HepG2 (cell line): ENCODE measurements around the gene CACNA1C. TPM values are rescaled to one million over a fixed set of nuclear protein-coding genes. Genes with fewer than 3 reads are reported as not detected.

Experiments
- AHDC1 ChIP-seq: sonication (generic); formaldehyde crosslinking; IDR thresholded peaks from 2 replicates; pipeline ENCODE4 v1.5.1; 2020; ENCODE audit warnings: mild to moderate bottlenecking, missing genetic modification reagents, borderline replicate concordance
- ELF3 ChIP-seq: IDR thresholded peaks from 2 replicates; pipeline ENCODE4 v1.6.1; 2016; ENCODE audit warnings: missing genetic modification reagents, missing compliant biosample characterization
- EP300 ChIP-seq, 3 experiments: sonication (generic) in 1 of 3; formaldehyde crosslinking in 1 of 3; IDR thresholded peaks; 2 replicates each; pipeline versions ENCODE4 v1.5.1 to v1.6.1; 2011 to 2020; ENCODE audit warnings: low read depth in 2 of 3, low read length in 2 of 3, borderline replicate concordance in 1 of 3, improper control_type of control experiment in 1 of 3, mild to moderate bottlenecking in 1 of 3, missing genetic modification reagents in 1 of 3, moderate library complexity in 1 of 3
- FOXA1 ChIP-seq, 2 experiments: fragments of 450-650 bp in 1 of 2; sonication (generic) in 1 of 2; formaldehyde crosslinking in 1 of 2; IDR thresholded peaks; 2 replicates each; pipeline versions ENCODE4 v1.4.0 to v1.6.1; 2016 to 2020; ENCODE audit warnings: missing genetic modification reagents in 1 of 2
- FOXA3 ChIP-seq: IDR thresholded peaks from 2 replicates; pipeline ENCODE4 v1.6.1; 2016; ENCODE audit warnings: missing genetic modification reagents, missing compliant biosample characterization
- FOXK1 ChIP-seq: sonication (generic); formaldehyde crosslinking; IDR thresholded peaks from 2 replicates; pipeline ENCODE4 v1.4.0; 2020; ENCODE audit warnings: low read depth, missing genetic modification reagents, borderline replicate concordance
- FOXO4 ChIP-seq: sonication (generic); formaldehyde crosslinking; conservative IDR thresholded peaks from 2 replicates; pipeline ENCODE4 v1.8.1; 2023; ENCODE audit warnings: missing genetic modification reagents
- FOXP4 ChIP-seq: sonication (generic); formaldehyde crosslinking; IDR thresholded peaks from 2 replicates; pipeline ENCODE4 v1.4.0; 2020; ENCODE audit warnings: missing genetic modification reagents
- HNF4A ChIP-seq: sonication (generic); formaldehyde crosslinking; IDR thresholded peaks from 2 replicates; pipeline ENCODE4 v1.4.0; 2020; ENCODE audit warnings: missing genetic modification reagents
- PAF1 ChIP-seq: IDR thresholded peaks from 2 replicates; pipeline ENCODE4 v1.6.1; 2016; ENCODE audit warnings: missing genetic modification reagents, missing compliant biosample characterization
- PHF21A ChIP-seq: sonication (generic); formaldehyde crosslinking; IDR thresholded peaks from 2 replicates; pipeline ENCODE4 v1.5.0; 2020; ENCODE audit warnings: mild to moderate bottlenecking, missing genetic modification reagents
- SALL1 ChIP-seq: sonication (generic); formaldehyde crosslinking; IDR thresholded peaks from 2 replicates; pipeline ENCODE4 v1.8.0; 2022; ENCODE audit warnings: mild to moderate bottlenecking, missing genetic modification reagents
- TBX2 ChIP-seq: sonication (generic); formaldehyde crosslinking; IDR thresholded peaks from 2 replicates; pipeline ENCODE4 v1.5.0; 2020; ENCODE audit warnings: missing genetic modification reagents, mild to moderate bottlenecking, borderline replicate concordance
- ZNF572 ChIP-seq: sonication (generic); formaldehyde crosslinking; IDR thresholded peaks from 2 replicates; pipeline ENCODE4 v1.5.1; 2020; ENCODE audit warnings: mild to moderate bottlenecking, missing genetic modification reagents
- polyA plus RNA-seq, 8 experiments: library from polyadenylated mRNA; depleted of rRNA in 3 of 8; stranded (reverse) in 7 of 8; unstranded in 1 of 8; fragments of >200 nt; fragmentation: Illumina TruSeq in 4 of 8; extraction: Trizol in 4 of 8; gene quantifications; 2 replicates each; pipeline versions ENCODE4 v1.2.1 to v1.2.3, GENCODE V29; 2011 to 2016; ENCODE audit warnings: low read depth in 4 of 8, missing spikeins in 1 of 8, mixed read lengths in 1 of 8; ENCODE audit not compliant: insufficient read depth in 1 of 8
- total RNA-seq, 5 experiments: library from RNA; depleted of rRNA; stranded (reverse); fragments of >200 nt; fragmentation: Illumina TruSeq; extraction: Trizol; gene quantifications; 2 replicates each; pipeline ENCODE4 v1.2.3, GENCODE V29; 2016; ENCODE audit warnings: low read depth in 1 of 5

CACNA1C gene
- total and polyA plus RNA-seq, 2 of the 13 experiments (the other 11 are each of a cell fraction or from before 2014, with no cell fraction given) = not detected

GRCh38 chr12:2011643-2012607 lies 40.9 kb upstream of the CACNA1C start (continued):
- TF ChIP-seq AHDC1 (CRISPR knock-in tag) = no peak
- peak; percentile 65 for TF ChIP-seq FOXP4 (CRISPR knock-in tag)
- TF ChIP-seq EP300 (IDR thresholded peaks at IDR 0.05; ENCODE audit: low read depth in 2 of 2, low read length in 2 of 2) = 0 out of 4 replicates have a peak, but pooled peaks of 1 of the 2 experiments have one; percentile 18
- TF ChIP-seq EP300 (CRISPR knock-in tag; IDR thresholded peaks at IDR 0.05; ENCODE audit: borderline replicate concordance) = no peak
- peak; percentile 51; the same call in 1 of the 2 replicates for TF ChIP-seq FOXK1
- peak; percentile 47; the same call in 1 of the 2 replicates for TF ChIP-seq SALL1
- no peak for TF ChIP-seq ZNF572 (CRISPR knock-in tag)
- no peak for TF ChIP-seq FOXA1 (IDR thresholded peaks at IDR 0.05)
- peak; percentile 21; the same call in 1 of the 2 replicates for TF ChIP-seq FOXA1 (CRISPR knock-in tag; IDR thresholded peaks at IDR 0.05)
- TF ChIP-seq FOXO4 = no peak
- 0 out of 2 replicates have a peak, but pooled peaks have one; percentile 19 for TF ChIP-seq HNF4A (CRISPR knock-in tag)
- TF ChIP-seq TBX2 (CRISPR knock-in tag) = peak; percentile 53; the same call in 1 of the 2 replicates
- no peak for TF ChIP-seq PAF1 (CRISPR knock-in tag)
- peak; percentile 40; the same call in 1 of the 2 replicates for TF ChIP-seq ELF3 (CRISPR knock-in tag)
- peak; percentile 77 for TF ChIP-seq FOXA3
- 0 out of 2 replicates have a peak, but pooled peaks have one; percentile 28 for TF ChIP-seq PHF21A (CRISPR knock-in tag)
